IMR-90 (cell line): ENCODE measurements around the gene FBXO31. TPM values are rescaled to one million over a fixed set of nuclear protein-coding genes. Genes with fewer than 3 reads are reported as not detected.

Experiments used
- ATAC-seq: fragments of 200-7000 bp; cut with Tn5 transposase; 2 replicates; pipeline ENCODE4 v1.9.1; 2020; ENCODE audit warnings: low read depth, mild to moderate bottlenecking, moderate library complexity
- BruUV-seq: library from RNA; stranded (reverse); fragments of 400-500 nt; replicated peaks from 2 replicates; lab custom pipeline; 2021; lab: Mats Ljungman, UMichigan
- CTCF ChIA-PET: fragments of 300-600 bp; formaldehyde crosslinking; extraction: SDS; loops from one replicate; lab custom pipeline; 2021; ENCODE audit warnings: antibody characterized with exemption; lab: Yijun Ruan, JAX
- POLR2A ChIA-PET: fragments of 300-600 bp; sonication (Branson Sonifier 250); formaldehyde crosslinking; loops from one replicate; lab custom pipeline; 2022; ENCODE audit warnings: antibody characterized with exemption; ENCODE audit not compliant: unreplicated experiment; lab: Charles Lee
- DNase-seq: peaks from one replicate; pipeline ENCODE4 v3.0.0; 2013
- H2AFZ ChIP-seq: replicated peaks from 2 replicates; pipeline ENCODE3; 2013; ENCODE audit warnings: low read length, mild to moderate bottlenecking; ENCODE audit not compliant: poor library complexity
- H2AK5ac ChIP-seq: 2 replicates; pipeline ENCODE4 v1.6.1; 2013; ENCODE audit warnings: low read depth, low read length, inconsistent platforms
- H2AK9ac ChIP-seq: replicated peaks from 2 replicates; pipeline ENCODE3; 2013; ENCODE audit warnings: mild to moderate bottlenecking, low read depth, low read length, moderate library complexity; ENCODE audit not compliant: poor library complexity
- H2BK120ac ChIP-seq: 2 replicates; pipeline ENCODE4 v1.6.1; 2013; ENCODE audit warnings: low read depth, low read length, inconsistent platforms
- H2BK15ac ChIP-seq: 3 replicates; pipeline ENCODE4 v1.6.1; 2013; ENCODE audit warnings: low read depth, low read length, inconsistent platforms
- H2BK20ac ChIP-seq: 2 replicates; pipeline ENCODE4 v1.6.1; 2013; ENCODE audit warnings: low read depth, mild to moderate bottlenecking, inconsistent platforms, low read length, moderate library complexity
- H2BK5ac ChIP-seq: 2 replicates; pipeline ENCODE4 v1.6.1; 2013; ENCODE audit warnings: mild to moderate bottlenecking, low read depth, low read length, inconsistent platforms; ENCODE audit not compliant: poor library complexity, severe bottlenecking
- H3K14ac ChIP-seq: replicated peaks from 2 replicates; pipeline ENCODE4 v1.6.1; 2013; ENCODE audit warnings: low read depth, low read length, inconsistent platforms
- H3K18ac ChIP-seq: 2 replicates; pipeline ENCODE4 v1.6.1; 2013; ENCODE audit warnings: low read depth, low read length, control low read depth
- H3K23ac ChIP-seq: 2 replicates; pipeline ENCODE4 v1.6.1; 2013; ENCODE audit warnings: low read depth, low read length, inconsistent platforms
- H3K27ac ChIP-seq: 2 replicates; pipeline ENCODE4 v1.5.1; 2013; ENCODE audit warnings: mild to moderate bottlenecking, control low read depth, low read length; ENCODE audit not compliant: insufficient read depth
- H3K27me3 ChIP-seq: 2 replicates; pipeline ENCODE4 v1.6.1; 2013; ENCODE audit warnings: low read length; ENCODE audit not compliant: control insufficient read depth, insufficient read depth
- H3K36me3 ChIP-seq: 2 replicates; pipeline ENCODE4 v1.6.1; 2013; ENCODE audit warnings: low read length, mixed read lengths; ENCODE audit not compliant: control insufficient read depth, insufficient read depth
- H3K4ac ChIP-seq: 2 replicates; pipeline ENCODE4 v1.6.1; 2013; ENCODE audit warnings: low read depth, low read length, inconsistent platforms
- H3K4me1 ChIP-seq: 2 replicates; pipeline ENCODE4 v1.6.1; 2013; ENCODE audit warnings: low read length, mixed read lengths; ENCODE audit not compliant: control insufficient read depth, insufficient read depth
- H3K4me2 ChIP-seq: 2 replicates; pipeline ENCODE4 v1.6.1; 2013; ENCODE audit warnings: low read depth, mild to moderate bottlenecking, control low read depth, low read length, moderate library complexity
- H3K4me3 ChIP-seq: 2 replicates; pipeline ENCODE4 v1.5.1; 2013; ENCODE audit warnings: low read depth, mild to moderate bottlenecking, control low read depth, low read length, moderate library complexity; ENCODE audit not compliant: insufficient read depth
- H3K56ac ChIP-seq: 2 replicates; pipeline ENCODE4 v1.6.1; 2013; ENCODE audit warnings: low read length, inconsistent platforms; ENCODE audit not compliant: insufficient read depth; ENCODE audit errors: extremely low read depth
- H3K79me1 ChIP-seq, 2 experiments: 2 replicates each; pipeline ENCODE4 v1.6.1; 2013; ENCODE audit warnings: low read length in 2 of 2, inconsistent platforms in 1 of 2, low read depth in 1 of 2
- H3K9ac ChIP-seq: 2 replicates; pipeline ENCODE4 v1.6.1; 2013; ENCODE audit warnings: low read depth, low read length, control low read depth
- H3K9me1 ChIP-seq: 2 replicates; pipeline ENCODE4 v1.6.1; 2013; ENCODE audit warnings: low read length, inconsistent platforms; ENCODE audit not compliant: insufficient read depth
- H3K9me3 ChIP-seq: 2 replicates; pipeline ENCODE4 v1.6.1; 2013; ENCODE audit warnings: low read length; ENCODE audit not compliant: control insufficient read depth, insufficient read depth
- H4K20me1 ChIP-seq: 2 replicates; pipeline ENCODE4 v1.6.1; 2013; ENCODE audit warnings: low read length, inconsistent platforms; ENCODE audit not compliant: insufficient read depth
- H4K5ac ChIP-seq: 2 replicates; pipeline ENCODE4 v1.6.1; 2013; ENCODE audit warnings: mild to moderate bottlenecking, low read depth, low read length, control low read depth
- H4K8ac ChIP-seq, 2 experiments: 2 replicates each; pipeline ENCODE4 v1.6.1; 2013; ENCODE audit warnings: low read depth in 2 of 2, low read length in 2 of 2, control low read depth in 1 of 2, inconsistent platforms in 1 of 2
- H4K91ac ChIP-seq: 2 replicates; pipeline ENCODE4 v1.6.1; 2013; ENCODE audit warnings: low read depth, low read length, inconsistent platforms; ENCODE audit not compliant: insufficient read depth
- BHLHE40 ChIP-seq: fragments of 150-350 bp; IDR thresholded peaks from 2 replicates; pipeline ENCODE4 v1.6.1; 2016; ENCODE audit warnings: mild to moderate bottlenecking, low read depth, low read length
- CHD1 ChIP-seq: IDR thresholded peaks from 2 replicates; pipeline ENCODE4 v1.6.1; 2012; ENCODE audit warnings: low read depth, low read length, improper control_type of control experiment
- FOS ChIP-seq: fragments of 150-350 bp; IDR thresholded peaks from 2 replicates; pipeline ENCODE4 v1.6.1; 2016; ENCODE audit warnings: low read depth, low read length
- MAFK ChIP-seq: IDR thresholded peaks from 2 replicates; pipeline ENCODE4 v1.6.1; 2012; ENCODE audit warnings: low read depth, low read length, improper control_type of control experiment
- MAZ ChIP-seq: IDR thresholded peaks from 2 replicates; pipeline ENCODE4 v1.6.1; 2012; ENCODE audit warnings: low read depth, mild to moderate bottlenecking, low read length, improper control_type of control experiment, moderate library complexity, borderline replicate concordance
- MXI1 ChIP-seq: IDR thresholded peaks from 2 replicates; pipeline ENCODE4 v1.6.1; 2012; ENCODE audit warnings: low read depth, mild to moderate bottlenecking, low read length, moderate library complexity, borderline replicate concordance
- POLR2A ChIP-seq: IDR thresholded peaks from 2 replicates; pipeline ENCODE4 v1.6.1; 2012; ENCODE audit warnings: mild to moderate bottlenecking, low read depth, low read length
- RFX5 ChIP-seq: IDR thresholded peaks from 2 replicates; pipeline ENCODE4 v1.8.0; 2012; ENCODE audit warnings: low read depth, mild to moderate bottlenecking, low read length, moderate library complexity
- SMC3 ChIP-seq: fragments of 150-350 bp; IDR thresholded peaks from 2 replicates; pipeline ENCODE4 v1.6.1; 2016; ENCODE audit warnings: low read depth, mild to moderate bottlenecking, antibody characterized with exemption, low read length, moderate library complexity
- WGBS, 2 experiments: methylation state at CpG; one replicate each; pipeline versions ENCODE4 v1.1.5 to v1.1.7; 2013; ENCODE audit warnings: missing lambda C conversion rate in 2 of 2; ENCODE audit not compliant: insufficient read length in 1 of 2; ENCODE audit errors: extremely low coverage in 2 of 2; 5-methylcytosine and 5-hydroxymethylcytosine counted together
- dilution Hi-C: fragments of 300-500 bp; cut with HindIII; formaldehyde crosslinking; loops from one replicate; pipeline ENCODE4 v1.14.3; 2018; ENCODE audit warnings: low sequenced_read_pairs; ENCODE audit not compliant: unreplicated experiment
- in situ Hi-C: fragments of 300-500 bp; cut with MboI; formaldehyde crosslinking; loops from 3 replicates; pipeline ENCODE4 v1.14.3; 2019; ENCODE audit warnings: low sequenced_read_pairs, inconsistent platforms, mixed read lengths
- intact Hi-C: fragments of 100-400 bp; cut with micrococcal nuclease; formaldehyde crosslinking; loops from 2 replicates; pipeline ENCODE4 v1.10.0; 2022
- polyA plus RNA-seq, 3 experiments: library from polyadenylated mRNA; depleted of rRNA; stranded (reverse); fragments of >200 nt; gene quantifications; 2 replicates each; pipeline ENCODE4 v1.2.3, GENCODE V29; 2012; ENCODE audit warnings: low replicate concordance in 1 of 3
- total RNA-seq: library from RNA; depleted of rRNA; stranded (reverse); fragments of >200 nt; gene quantifications from 2 replicates; pipeline ENCODE4 v1.2.3, GENCODE V29; 2012
- TF ChIP-seq, protein P1 (sequence below): fragments of 150-350 bp; IDR thresholded peaks from 2 replicates; pipeline ENCODE4 v1.6.1; 2017; ENCODE audit warnings: mild to moderate bottlenecking, antibody characterized with exemption, low read length, low read depth
- TF ChIP-seq, protein P2 (sequence below): fragments of 150-350 bp; IDR thresholded peaks from 2 replicates; pipeline ENCODE4 v1.6.1; 2016; ENCODE audit warnings: low read depth, mild to moderate bottlenecking, low read length, moderate library complexity, borderline replicate concordance

The FBXO31 gene
- total and polyA plus RNA-seq, 2 of the 4 experiments (the other 2 are of a cell fraction): 10.4 to 16.9 TPM

DNA sequence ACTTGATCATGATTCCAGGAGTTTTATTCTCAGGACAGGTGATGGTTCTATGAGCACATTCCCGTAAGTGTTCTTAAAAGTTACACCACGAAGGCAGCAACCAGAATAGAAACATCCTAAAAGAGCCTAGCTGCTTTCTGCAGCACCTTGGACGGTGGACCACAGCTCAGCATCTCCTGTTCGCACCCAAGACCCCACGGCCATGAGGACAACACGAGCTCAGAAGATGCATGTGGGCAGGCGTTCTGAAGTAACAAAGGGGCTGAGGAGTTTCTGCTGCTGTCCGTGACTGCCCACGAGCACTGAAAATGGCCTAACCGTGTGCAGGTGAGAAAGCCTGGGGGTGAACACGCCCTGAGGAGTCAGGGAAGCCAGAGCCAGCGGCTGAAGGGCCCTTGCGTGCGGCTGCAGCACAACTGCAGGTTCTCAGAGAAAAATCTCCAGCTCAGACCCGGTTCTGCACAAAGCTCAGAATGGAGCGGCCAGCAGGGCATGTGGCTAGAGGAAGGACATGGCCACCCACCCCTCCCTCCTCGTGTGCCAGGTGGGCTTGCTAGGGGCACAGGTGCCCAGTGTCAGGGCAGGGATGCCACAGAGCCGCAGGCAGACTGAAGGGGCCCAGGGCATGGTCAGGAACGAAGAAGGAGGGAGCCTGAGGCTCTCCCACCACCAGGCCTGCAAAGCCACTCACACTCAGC is 55.6 kb downstream of the FBXO31 start:
- H3K4me3 ChIP-seq: no peak overlapping the region
- intact Hi-C loops: no loop called here
- H2BK5ac ChIP-seq: no peak overlapping the region
- no peak overlapping the region for H3K4me2 ChIP-seq
- H3K4me1 ChIP-seq: peaks cover 9% of the 10 kb centered on the region; the same call in 1 of the 2 replicates
- H2AK9ac ChIP-seq: no peak overlapping the region
- H3K9me3 ChIP-seq: no peaks in the 10 kb centered on the region
- H3K23ac ChIP-seq: no peak overlapping the region
- H3K9ac ChIP-seq: no peak overlapping the region
- no peak overlapping the region for H3K18ac ChIP-seq
- H3K56ac ChIP-seq: no peak overlapping the region
- no peak overlapping the region for H4K8ac ChIP-seq
- no peak overlapping the region for H2AK5ac ChIP-seq
- no peak for ATAC-seq
- no peak for DNase-seq
- no peak overlapping the region for H2AFZ ChIP-seq
- BruUV-seq: no TSS peak
- H3K4ac ChIP-seq: no peak overlapping the region
- no peak overlapping the region for H2BK20ac ChIP-seq
- H4K20me1 ChIP-seq: peaks cover 18% of the 10 kb centered on the region
- H3K27ac ChIP-seq: no peak overlapping the region
- dilution Hi-C loops: no loop called here
- H2BK120ac ChIP-seq: no peak overlapping the region
- no peak overlapping the region for H4K5ac ChIP-seq
- H3K27me3 ChIP-seq: no peaks in the 10 kb centered on the region
- CTCF ChIA-PET: no interaction called here
- POLR2A ChIA-PET: no interaction called here
- WGBS, 2 experiments: 92% methylated on average over 12 of the region's 19 CpGs; no CpG with 5 or more reads in 1 of the 2 experiments
- peaks cover 0 to 13% of the 10 kb centered on the region in 2 experiments; a peak in 3 of 4 replicates for H3K79me1 ChIP-seq
- H3K9me1 ChIP-seq: 0 out of 2 replicates have a peak, but pooled peaks cover 3% of the 10 kb centered on the region
- no peak overlapping the region for H4K91ac ChIP-seq
- in situ Hi-C loops: loop anchor here (10.0 kb wide), 1 partner anchor 307 kb away; no protein-coding TSS in a partner anchor
- H2BK15ac ChIP-seq: no peak overlapping the region
- H3K14ac ChIP-seq: no peak overlapping the region
- TF ChIP-seq, protein P1, sequence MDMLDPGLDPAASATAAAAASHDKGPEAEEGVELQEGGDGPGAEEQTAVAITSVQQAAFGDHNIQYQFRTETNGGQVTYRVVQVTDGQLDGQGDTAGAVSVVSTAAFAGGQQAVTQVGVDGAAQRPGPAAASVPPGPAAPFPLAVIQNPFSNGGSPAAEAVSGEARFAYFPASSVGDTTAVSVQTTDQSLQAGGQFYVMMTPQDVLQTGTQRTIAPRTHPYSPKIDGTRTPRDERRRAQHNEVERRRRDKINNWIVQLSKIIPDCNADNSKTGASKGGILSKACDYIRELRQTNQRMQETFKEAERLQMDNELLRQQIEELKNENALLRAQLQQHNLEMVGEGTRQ: no peak
- TF ChIP-seq BHLHE40: no peak
- no peak for TF ChIP-seq RFX5
- TF ChIP-seq SMC3: no peak
- TF ChIP-seq MAFK: no peak
- TF ChIP-seq, protein P2, sequence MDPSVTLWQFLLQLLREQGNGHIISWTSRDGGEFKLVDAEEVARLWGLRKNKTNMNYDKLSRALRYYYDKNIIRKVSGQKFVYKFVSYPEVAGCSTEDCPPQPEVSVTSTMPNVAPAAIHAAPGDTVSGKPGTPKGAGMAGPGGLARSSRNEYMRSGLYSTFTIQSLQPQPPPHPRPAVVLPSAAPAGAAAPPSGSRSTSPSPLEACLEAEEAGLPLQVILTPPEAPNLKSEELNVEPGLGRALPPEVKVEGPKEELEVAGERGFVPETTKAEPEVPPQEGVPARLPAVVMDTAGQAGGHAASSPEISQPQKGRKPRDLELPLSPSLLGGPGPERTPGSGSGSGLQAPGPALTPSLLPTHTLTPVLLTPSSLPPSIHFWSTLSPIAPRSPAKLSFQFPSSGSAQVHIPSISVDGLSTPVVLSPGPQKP: no peak
- no peak for TF ChIP-seq POLR2A
- no peak for TF ChIP-seq CHD1
- no peak for TF ChIP-seq MAZ
- TF ChIP-seq FOS: no peak
- no peak for TF ChIP-seq MXI1
- peaks cover 27% of the 10 kb centered on the region; the same call in 1 of the 2 replicates for H3K36me3 ChIP-seq
